Left renal cortex interstitium (tissue), 4 donors: Measurements from ENCODE around the gene ARIH1. TPM values are rescaled to one million over a fixed set of nuclear protein-coding genes. Genes with fewer than 3 reads are reported as not detected.
"Not testable (repeated sequence)": the region's sequence is repeated elsewhere in the genome, so short reads cannot be mapped to it uniquely, and the experiment has no call there.

Experiments
- DNase-seq, 4 donors: peaks; one replicate each; pipeline ENCODE4 v3.0.0-alpha.2; 2013; ENCODE audit warnings: low read depth in 4 of 4, low spot score in 2 of 4, missing footprints in 1 of 4
- polyA plus RNA-seq, 4 donors: library from polyadenylated mRNA; unstranded; fragments of 120-200 nt; gene quantifications; one replicate each; pipeline ENCODE4 v1.2.1, GENCODE V29; 2013; ENCODE audit not compliant: insufficient read length in 4 of 4

The ARIH1 gene
- polyA plus RNA-seq, 4 donors, result 174 to 205 (median 185) TPM

DNA sequence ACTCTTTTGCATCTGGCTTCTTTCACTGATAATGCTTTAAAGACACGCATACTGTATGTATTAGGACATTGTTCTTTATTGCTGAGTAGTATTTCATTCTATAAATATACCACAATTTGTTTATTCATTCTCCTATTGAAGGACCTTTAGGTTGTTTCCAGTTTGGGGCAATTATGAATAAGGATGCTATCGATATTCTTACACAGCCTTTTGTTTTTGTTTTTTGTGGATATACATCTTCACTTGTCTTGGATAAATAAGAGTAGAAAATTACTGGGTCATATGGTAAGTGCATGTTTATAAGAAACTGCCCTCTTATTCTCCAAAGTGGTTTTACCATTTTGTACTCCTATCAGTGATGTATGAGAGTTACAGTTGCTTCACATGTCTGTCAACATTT lies 118.5 kb downstream of the ARIH1 start:
- DNase-seq, result no peak

DNA sequence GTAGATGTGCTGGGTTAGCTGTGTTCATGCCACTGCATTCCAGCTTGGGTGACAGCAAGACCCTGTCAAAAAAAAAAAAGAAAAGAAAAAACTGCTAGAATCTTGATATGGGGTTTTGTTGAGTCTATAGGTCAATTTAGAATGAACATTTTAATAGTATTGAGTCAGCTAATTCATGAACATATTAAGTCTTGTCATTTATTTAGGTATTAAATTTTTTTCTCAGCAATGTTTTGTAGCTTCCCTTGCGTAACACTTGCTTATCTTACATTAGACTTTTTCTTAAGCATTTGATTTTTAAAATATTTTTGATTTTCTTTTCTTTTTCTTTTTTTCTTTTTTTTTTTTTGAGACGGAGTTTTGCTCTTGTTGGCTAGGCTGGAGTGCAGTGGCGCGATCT lies 119.7 kb downstream of the ARIH1 start:
- DNase-seq, result no peak

DNA sequence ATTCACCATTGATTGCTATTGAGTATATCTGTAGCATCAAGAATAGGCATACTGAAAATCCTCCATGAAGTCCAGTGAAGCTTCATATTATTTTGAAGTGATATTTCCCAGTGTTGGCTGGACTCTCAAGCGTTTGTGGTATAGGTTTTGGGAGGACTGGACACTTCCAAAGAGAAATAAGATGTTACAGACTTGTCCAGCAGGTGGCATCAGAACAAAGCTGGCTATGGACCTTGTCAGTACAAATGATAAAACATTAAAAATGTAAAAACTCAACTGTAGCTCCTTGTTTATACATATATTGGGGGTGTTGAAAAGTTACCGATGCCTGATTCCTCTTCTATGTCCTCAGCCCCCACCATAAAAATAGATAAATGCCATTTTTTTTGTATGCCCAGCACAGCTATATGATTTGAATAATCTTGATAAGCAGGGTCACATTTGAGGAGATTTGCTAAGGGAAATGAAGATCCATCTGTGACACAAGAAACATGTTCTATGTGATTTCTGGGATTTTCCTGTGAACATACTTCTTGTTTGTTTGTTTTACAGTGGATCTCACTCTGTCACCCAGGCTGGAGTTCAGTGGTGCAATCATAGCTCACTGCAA lies 125.8 kb downstream of the ARIH1 start:
- DNase-seq, result peak; percentile 5 to 32 (median 12)

GRCh38 chr15:72604794-72605193 lies 130.7 kb downstream of the ARIH1 start:
- no peak for DNase-seq

GRCh38 chr15:72608084-72608483 lies 134.0 kb downstream of the ARIH1 start:
- DNase-seq, result not testable (repeated sequence)

DNA sequence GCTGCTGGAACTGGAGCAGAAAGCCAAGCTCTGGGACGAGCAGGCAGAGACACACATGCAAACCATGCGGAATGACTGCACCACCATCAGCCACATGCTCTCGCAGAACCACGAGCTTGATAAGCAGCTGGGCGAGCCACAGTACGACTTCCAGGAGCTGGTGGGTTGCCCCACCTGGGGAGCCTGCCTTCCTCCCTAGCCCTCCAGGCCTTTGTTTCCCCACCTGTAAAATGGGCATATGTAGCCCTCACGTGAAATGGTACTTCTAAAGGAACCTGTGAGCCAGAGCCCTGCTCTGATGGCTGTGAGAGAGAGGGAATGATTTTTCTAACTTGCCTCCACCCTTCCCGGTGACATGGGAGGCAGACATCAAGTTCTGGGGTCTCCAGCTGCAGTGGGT lies 135.7 kb downstream of the ARIH1 start:
- DNase-seq, result no peak

DNA sequence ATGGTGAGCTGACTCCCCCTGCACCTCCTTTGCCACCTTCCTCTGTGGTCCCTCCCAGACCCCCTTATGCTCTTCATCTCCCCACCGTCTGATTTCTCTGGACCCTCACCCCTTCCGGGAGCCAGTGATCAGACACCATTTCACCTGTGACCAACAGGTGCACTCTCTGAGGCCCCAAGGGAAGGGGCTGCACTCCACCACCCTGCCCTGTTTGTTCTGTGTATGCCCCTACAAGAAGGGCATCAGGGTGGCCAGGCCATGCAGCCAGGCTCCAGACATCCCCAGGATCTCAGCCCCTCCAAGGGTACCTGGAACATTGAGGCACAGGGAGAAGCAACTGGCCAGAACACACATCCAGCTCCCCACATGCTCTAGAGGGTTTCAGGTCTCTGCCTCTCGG lies 138.2 kb downstream of the ARIH1 start:
- not testable (repeated sequence) for DNase-seq

- DNase-seq, result no peak
Observed at GRCh38 chr15:72614810-72615532, 140.8 kb downstream of the ARIH1 start.

- DNase-seq, result not testable (repeated sequence)
Observed at GRCh38 chr15:72615533-72616233, 141.6 kb downstream of the ARIH1 start.

DNA sequence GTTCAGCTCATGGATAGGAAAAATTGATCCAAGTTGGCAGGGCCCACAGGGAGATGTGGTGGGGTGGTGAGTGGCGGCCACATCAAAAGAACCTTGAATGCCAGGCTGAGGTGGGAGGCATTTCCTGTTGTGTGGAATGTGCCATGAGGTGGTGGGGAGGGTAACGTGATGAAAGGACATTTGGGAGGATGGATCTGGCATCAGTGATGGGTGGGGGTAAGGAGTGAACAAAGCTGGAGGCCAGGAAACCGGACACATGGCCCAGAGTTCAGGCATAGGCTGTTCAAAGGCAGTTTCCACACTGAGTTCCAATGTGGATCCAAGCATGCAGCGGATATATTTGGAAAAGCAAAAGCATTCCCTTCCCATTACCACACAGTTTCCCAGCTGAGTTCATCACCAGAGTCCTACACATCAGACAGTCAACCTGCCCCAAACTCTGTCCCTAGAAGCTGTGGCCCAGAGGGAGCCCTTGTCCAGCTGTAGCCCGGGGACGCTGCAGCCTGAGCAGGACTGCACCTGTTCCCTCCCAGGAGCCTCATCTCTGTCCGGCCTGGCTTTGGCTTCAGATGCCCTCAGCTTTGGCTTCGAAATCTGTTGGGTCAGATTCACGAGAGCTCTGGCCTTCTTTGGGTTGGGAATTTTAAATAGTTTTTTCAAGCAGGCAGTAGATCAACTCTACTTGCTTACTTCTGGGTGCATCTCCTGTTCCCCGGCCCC lies 142.5 kb downstream of the ARIH1 start:
- DNase-seq, result no peak

GRCh38 chr15:72623854-72624253 lies 149.7 kb downstream of the ARIH1 start:
- DNase-seq, result not testable (repeated sequence)

DNA sequence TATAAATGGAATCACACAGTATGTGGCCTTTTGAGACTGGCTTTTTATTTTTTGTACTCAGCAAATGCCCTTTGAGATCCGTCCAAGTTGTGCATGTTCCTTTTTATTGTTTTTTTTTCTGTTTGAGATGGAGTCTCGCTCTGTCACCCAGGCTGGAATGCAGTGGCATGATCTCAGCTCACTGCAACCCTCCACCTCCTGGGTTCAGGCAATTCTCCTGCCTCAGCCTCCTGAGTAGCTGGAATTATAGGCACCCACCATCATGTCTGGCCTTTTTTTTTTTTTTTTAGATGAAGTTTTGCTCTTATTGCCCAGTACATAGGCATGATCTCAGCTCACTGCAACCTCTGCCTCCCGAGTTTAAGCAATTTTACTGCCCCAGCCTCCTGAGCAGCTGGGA lies 152.0 kb downstream of the ARIH1 start:
- DNase-seq, result not testable (repeated sequence)

DNA sequence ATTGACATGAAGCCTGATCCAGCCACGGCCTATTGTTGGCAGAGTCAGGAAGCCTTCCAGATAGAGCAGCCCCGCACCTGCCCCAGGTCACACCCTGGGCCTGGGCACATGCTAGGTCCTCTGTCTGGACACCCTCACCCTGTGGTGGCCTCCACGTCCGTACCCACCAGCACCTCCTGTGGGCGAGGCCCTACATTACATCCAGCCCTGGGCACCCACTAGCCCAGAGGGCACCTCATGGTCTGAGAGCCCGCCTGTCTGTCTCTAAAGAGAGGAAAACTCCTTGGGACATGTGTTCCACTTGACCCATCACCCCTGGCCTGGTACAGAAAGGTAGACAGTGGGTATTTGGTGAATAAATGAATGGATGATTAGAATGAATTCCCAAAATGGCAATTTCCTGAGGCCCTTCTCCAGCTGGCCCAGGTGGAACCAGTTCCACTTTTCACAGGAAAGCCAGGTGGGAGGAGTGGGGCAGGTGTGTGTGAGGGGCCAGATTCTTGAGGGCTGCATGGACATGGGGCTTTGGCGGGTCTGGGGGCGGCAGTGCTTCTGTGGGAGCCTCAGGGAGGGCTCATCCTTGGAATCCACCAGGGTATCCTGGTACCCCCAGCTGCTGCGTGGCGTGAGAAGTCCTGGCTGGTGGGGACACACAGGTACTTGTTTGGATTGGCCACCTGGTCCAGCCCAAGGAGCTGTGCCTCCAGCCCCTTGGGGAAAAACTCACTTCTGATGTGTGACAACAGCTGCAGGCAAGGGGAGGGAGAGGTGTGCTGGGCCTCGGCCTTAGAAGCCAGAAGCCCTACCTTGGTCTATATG lies 154.3 kb downstream of the ARIH1 start:
- not testable (repeated sequence) for DNase-seq

GRCh38 chr15:72629068-72629570 lies 155.0 kb downstream of the ARIH1 start:
- DNase-seq, result not testable (repeated sequence)

- peak; percentile 2 to 48 (median 38) for DNase-seq
Observed at GRCh38 chr15:72636519-72637282, 162.6 kb downstream of the ARIH1 start.

GRCh38 chr15:72639759-72640483 lies 165.8 kb downstream of the ARIH1 start:
- DNase-seq, result not testable (repeated sequence)

GRCh38 chr15:72642271-72642670 lies 168.1 kb downstream of the ARIH1 start:
- DNase-seq, result not testable (repeated sequence)

GRCh38 chr15:72648631-72649253 lies 174.6 kb downstream of the ARIH1 start:
- not testable (repeated sequence) for DNase-seq
